ENCODE results near the gene SNRPA1. TPM values are rescaled to one million over a fixed set of nuclear protein-coding genes. Genes with fewer than 3 reads are reported as not detected.
A peak's percentile ranks its signal among the peaks of the same experiment; 100 is the strongest.
"Not testable (repeated sequence)": the region's sequence is repeated elsewhere in the genome, so short reads cannot be mapped to it uniquely, and the experiment has no call there.

SNRPA1 gene
- 100 to 1,000 TPM; 167 to 173 TPM for total RNA-seq

DNA sequence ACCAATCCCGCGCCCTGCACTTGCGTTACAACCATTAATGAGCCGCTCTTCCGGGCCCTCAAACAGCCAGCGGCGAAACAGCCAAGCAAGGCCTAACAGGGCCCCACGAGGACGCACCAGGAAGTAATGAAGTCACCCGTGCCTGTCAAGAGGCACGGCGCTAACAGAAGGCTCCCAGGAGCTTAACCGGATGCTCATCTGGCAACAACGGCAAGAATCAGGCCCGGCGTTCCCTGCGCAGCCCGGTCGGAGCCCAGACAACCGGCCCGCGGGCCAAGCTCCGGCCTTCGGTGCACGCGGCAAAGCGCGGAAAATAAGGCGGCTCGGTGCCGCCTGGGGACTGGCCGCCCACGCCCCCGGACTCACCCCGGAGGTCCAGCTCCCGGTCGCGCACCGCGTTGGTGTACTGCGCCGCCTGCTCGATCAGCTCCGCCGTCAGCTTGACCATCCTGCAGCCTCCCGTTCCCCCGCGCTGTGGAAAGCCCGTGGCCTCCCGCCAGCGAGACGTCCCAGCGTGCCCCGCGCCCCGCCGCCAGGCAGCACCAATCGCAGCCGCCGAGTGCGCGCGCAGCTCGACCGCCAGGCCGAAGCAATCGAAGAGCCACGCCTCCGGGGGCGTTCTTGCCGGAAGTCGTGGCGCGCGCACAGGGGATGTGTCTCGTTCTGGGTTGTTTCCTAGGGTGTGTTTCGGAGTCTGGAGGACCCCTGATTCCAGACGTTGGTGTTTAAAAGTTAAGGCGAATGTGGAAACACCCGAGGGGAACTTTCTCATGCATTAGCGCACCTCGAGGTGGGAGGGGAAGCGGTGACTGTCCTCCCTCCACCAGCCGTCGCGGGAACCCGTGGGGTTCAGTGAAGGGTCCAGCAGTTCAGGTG, at the start of gene SNRPA1:
SNRPA1 (minus strand) TSS at position 518 of the 876 bp plus-strand sequence; CDS start at position 448, 70 bp downstream.
- Mint-ChIP-seq H3K36me3 (peaks cover 34% of the 10 kb centered on the region), H3K9me3 (no peaks in the 10 kb centered on the region), H3K27ac (peak within 1 kb of the TSS; percentile 98), H3K4me3 (peak within 1 kb of the TSS; percentile 95), H3K27me3 (no peaks in the 10 kb centered on the region), H3K4me1 (ENCODE audit: low read depth) (peaks cover 38% of the 10 kb centered on the region)
- DNase-seq = peak; percentile 98
- CTCF ChIA-PET = interaction anchor here (0.6 to 6.2 kb wide), 8 partner anchors 19 to 360 kb away, joined by 3 to 49 read pairs (median 3); partner anchors contain the start of gene TM2D3
- POLR2A ChIA-PET = interaction anchor here (0.9 to 2.8 kb wide), 12 partner anchors 10 to 429 kb away, joined by 3 to 12 read pairs (median 5); partner anchors contain the start of genes CHSY1, TARS3 and TM2D3
- intact Hi-C loops (cut with micrococcal nuclease) = loop anchor here (1.0 kb wide), 4 partner anchors 19 to 693 kb away; partner anchors contain the start of genes ASB7, LINS1 and TM2D3

DNA sequence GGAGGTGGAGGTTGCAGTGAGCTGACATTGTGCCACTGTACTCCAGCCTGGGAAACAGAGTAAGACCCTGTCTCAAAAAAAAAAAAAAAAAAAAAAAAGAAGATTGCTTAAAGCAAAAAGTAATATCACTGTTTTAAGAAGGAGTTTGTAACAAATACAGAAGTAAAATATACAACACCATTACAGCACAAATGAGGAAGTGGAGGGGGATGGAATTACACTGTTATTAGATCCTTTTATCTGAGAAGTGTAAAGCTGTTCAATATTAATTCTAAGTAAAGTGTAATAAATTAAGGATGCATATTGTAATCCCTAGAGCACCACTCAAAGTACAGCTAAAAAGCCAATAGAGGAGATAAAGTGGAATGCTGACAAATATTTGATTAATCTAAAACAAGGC, 47.0 kb upstream of the SNRPA1 start:
- CTCF ChIA-PET = no interaction called here
- Mint-ChIP-seq H3K4me1 (ENCODE audit: low read depth) (no peaks in the 10 kb centered on the region), H3K9me3 (no peaks in the 10 kb centered on the region), H3K36me3 (peaks cover 1% of the 10 kb centered on the region), H3K4me3 (no peak overlapping the region), H3K27ac (no peak overlapping the region), H3K27me3 (peaks cover 22% of the 10 kb centered on the region)
- POLR2A ChIA-PET = no interaction called here
- no peak for DNase-seq
- intact Hi-C loops (cut with micrococcal nuclease) = no loop called here

DNA sequence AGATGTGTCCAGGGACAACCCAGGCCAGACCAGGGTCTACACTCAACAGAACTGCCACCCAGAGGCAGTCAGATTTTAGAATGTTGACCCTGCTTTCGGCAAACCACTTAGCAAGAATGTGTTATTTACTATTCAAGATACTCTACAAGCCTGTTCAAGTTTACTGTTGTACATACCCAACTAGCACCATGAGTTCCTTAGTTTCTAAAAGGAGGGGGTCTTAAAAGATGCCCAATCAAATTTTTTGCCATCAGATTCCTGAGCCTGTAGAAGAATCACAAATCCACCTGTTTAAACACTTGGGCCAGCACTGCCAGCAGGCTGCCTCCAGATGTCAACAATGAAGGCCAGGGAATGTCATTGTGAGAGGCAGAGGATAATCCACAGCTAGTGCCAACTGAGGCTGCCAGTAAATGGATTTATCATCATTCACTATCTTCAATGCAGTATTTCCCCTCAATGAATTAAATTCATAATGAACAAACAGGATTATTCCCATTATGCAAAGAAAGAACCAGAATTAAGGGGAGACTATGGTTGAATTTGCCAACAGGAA, 43.5 kb upstream of the SNRPA1 start:
- POLR2A ChIA-PET = no interaction called here
- Mint-ChIP-seq H3K9me3 (peaks cover 14% of the 10 kb centered on the region), H3K36me3 (peaks cover 6% of the 10 kb centered on the region), H3K4me3 (no peak overlapping the region), H3K27me3 (peaks cover 9% of the 10 kb centered on the region), H3K4me1 (ENCODE audit: low read depth) (peaks cover 11% of the 10 kb centered on the region), H3K27ac (no peak overlapping the region)
- CTCF ChIA-PET = no interaction called here
- DNase-seq = no peak
- intact Hi-C loops (cut with micrococcal nuclease) = no loop called here

DNA sequence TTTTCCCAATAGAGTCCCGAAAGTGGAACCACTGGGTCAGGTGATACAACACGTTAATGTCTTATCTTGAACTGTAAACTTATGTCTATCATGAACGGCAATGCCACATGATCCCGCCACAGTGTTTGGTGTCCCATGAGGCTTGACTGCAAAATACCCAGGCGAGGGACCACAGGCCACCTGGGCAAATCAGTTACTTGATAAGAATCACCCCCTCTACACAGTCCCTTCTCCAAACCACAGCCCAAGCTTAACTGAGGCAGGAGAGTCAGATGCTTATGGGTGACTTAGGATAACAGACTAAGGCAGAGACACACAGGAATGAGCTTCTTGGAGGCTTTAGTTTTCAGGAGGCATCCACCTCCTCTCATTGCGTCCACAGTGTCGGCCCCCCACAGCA, 42.9 kb upstream of the SNRPA1 start:
- peaks cover 9% of the 10 kb centered on the region for H3K36me3 Mint-ChIP-seq
- intact Hi-C loops (cut with micrococcal nuclease) = no loop called here
- no peak for DNase-seq
- H3K9me3 Mint-ChIP-seq = peaks cover 19% of the 10 kb centered on the region
- ChIA-PET POLR2A (no interaction called here), CTCF (no interaction called here)
- peaks cover 9% of the 10 kb centered on the region for H3K27me3 Mint-ChIP-seq
- H3K4me3 Mint-ChIP-seq = no peak overlapping the region
- peaks cover 12% of the 10 kb centered on the region for H3K4me1 Mint-ChIP-seq (ENCODE audit: low read depth)
- no peak overlapping the region for H3K27ac Mint-ChIP-seq

DNA sequence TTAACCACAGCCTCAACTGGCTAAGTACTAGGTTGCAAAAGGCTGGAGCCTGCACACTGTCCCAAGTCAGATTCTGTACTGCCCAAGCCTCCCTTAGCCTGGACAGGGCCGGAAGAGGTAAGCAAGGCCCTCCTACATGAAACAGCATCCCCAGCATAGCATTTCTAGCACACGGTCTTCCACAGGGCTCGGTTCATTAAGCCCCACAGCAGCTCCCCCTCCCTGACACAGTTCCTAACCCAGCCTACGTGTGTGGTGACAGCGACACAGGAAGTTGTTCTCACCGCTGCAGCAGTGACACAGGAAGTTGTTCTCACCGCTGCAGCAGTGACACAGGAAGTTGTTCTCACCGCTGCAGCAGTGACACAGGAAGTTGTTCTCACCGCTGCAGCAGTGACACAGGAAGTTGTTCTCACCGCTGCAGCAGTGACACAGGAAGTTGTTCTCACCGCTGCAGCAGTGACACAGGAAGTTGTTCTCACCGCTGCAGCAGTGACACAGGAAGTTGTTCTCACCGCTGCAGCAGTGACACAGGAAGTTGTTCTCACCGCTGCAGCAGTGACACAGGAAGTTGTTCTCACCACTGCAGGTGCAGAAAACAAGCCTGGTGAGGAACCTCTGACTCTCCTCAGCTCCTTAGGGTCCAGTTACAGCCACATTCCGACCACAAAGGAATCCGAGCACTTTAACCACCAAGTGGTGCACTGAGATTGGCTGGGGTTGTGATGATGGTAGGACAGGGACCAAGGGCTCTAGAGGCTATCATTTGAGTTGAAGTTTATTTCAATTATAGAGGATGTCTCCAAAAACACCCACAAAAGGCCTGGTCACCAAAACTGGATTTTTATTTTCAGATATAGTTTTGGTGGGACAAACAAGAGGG, 39.1 kb upstream of the SNRPA1 start:
- intact Hi-C loops (cut with micrococcal nuclease) = loop anchor here (1.0 kb wide), 1 partner anchor 318 kb away; the partner anchor contains the start of gene TM2D3
- POLR2A ChIA-PET = interaction anchor here (0.5 to 1.9 kb wide), 3 partner anchors 14 to 83 kb away, joined by 3 to 7 read pairs (median 5); partner anchors contain the start of gene SNRPA1
- CTCF ChIA-PET = interaction anchor here (0.7 to 4.4 kb wide), 2 partner anchors 14 to 437 kb away, joined by 3 to 23 read pairs; no protein-coding TSS in a partner anchor

DNA sequence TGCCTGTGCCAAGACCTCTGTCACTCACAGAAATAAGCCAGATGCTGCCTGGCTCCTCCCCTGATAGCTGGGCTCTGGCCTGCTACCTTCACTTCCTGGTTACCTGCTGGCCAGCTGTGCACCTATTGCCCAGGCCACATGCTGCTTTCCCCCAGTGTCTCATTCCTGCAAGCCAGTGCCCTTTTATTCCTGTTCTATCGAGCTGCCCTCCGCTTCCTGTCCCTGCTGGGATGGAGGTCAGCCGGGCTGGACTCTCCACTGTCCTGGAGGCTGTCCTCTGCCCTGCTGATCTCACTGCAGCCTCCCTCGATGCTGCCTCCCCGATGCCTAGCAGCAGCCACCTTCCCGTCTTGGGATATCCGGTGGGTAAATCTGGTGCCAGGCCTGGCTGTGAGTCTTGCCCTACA, 37.0 kb upstream of the SNRPA1 start:
- POLR2A ChIA-PET = no interaction called here
- no peak for DNase-seq

More for the DNA sequence above, 39.1 kb upstream of the SNRPA1 start:
- Mint-ChIP-seq H3K9me3 (peaks cover 23% of the 10 kb centered on the region), H3K4me1 (ENCODE audit: low read depth) (peaks cover 12% of the 10 kb centered on the region), H3K27ac (peak overlapping the region; percentile 83), H3K4me3 (peak overlapping the region; percentile 35)
- H3K36me3 Mint-ChIP-seq, H3K27me3 Mint-ChIP-seq: not testable (repeated sequence)
- peak; percentile 73 for DNase-seq

DNA sequence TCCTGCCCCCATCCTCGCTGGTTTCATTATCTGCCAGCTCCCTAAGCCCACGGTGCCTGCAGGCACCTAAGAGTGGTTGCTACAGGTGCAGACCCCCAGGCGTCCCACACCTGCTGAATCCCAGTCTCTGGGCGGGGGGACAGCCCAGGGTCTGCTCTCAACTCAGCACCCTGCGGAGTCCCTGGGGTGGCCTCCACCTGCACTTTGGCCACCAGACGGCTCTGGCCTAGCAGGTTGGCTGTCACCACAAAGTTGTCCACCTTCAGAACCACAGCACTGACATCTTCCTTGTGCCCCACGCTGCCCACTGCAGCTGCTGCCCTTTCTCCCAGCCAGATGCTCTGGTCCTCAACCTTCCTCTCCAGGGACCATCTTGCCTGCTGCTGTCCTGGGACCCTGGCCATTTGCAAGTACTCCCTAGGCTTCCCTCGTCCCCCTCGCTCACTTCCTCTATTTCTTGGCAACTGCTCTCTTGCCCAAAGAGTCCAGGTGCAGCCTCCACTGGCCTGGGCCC, 34.9 kb upstream of the SNRPA1 start:
- no peak for DNase-seq
- H3K27ac Mint-ChIP-seq = no peak overlapping the region
- H3K4me1 Mint-ChIP-seq (ENCODE audit: low read depth) = peaks cover 10% of the 10 kb centered on the region
- CTCF ChIA-PET = no interaction called here
- intact Hi-C loops (cut with micrococcal nuclease) = no loop called here
- no peak overlapping the region for H3K4me3 Mint-ChIP-seq
- POLR2A ChIA-PET = no interaction called here
- peaks cover 7% of the 10 kb centered on the region for H3K27me3 Mint-ChIP-seq
- H3K36me3 Mint-ChIP-seq = peaks cover 5% of the 10 kb centered on the region
- peaks cover 17% of the 10 kb centered on the region for H3K9me3 Mint-ChIP-seq

More for the DNA sequence above, 37.0 kb upstream of the SNRPA1 start:
- Mint-ChIP-seq H3K9me3 (peaks cover 23% of the 10 kb centered on the region), H3K4me1 (ENCODE audit: low read depth) (peaks cover 12% of the 10 kb centered on the region), H3K27me3 (no peaks in the 10 kb centered on the region), H3K4me3 (no peak overlapping the region), H3K27ac (no peak overlapping the region), H3K36me3 (peaks cover 8% of the 10 kb centered on the region)
- intact Hi-C loops (cut with micrococcal nuclease) = no loop called here
- CTCF ChIA-PET = interaction anchor here (1.1 to 4.4 kb wide), 3 partner anchors 12 to 170 kb away, joined by 3 to 23 read pairs (median 3); no protein-coding TSS in a partner anchor

DNA sequence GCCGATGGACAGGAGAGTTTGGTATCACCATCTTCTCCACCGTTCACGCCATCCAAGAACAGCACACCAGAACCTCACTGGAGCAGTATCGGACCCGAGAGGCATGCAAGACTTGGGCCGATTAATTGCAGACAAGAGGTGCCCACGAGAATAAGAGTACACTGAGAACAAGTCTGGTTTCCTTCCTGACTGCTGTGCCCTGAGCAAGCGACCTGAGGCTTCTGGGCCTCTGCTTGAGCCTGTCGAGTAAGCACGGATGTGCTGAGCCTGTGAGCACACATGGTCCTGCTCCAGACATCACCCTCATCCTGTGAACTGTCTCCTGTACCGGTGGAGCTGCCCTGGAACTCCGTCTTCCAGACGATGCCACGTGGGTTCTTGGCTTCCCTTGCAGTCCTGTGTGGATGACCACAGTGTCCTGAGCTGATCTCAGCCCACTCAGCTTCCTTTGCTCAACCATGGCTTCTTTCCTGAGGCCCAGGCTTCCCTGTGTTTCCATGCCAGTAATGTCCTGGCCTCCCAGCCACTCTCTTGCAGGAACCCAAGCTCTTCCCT, 34.3 kb upstream of the SNRPA1 start:
- ChIA-PET CTCF (no interaction called here), POLR2A (no interaction called here)
- Mint-ChIP-seq H3K4me3 (no peak overlapping the region), H3K27ac (no peak overlapping the region), H3K36me3 (peaks cover 3% of the 10 kb centered on the region), H3K9me3 (peaks cover 12% of the 10 kb centered on the region), H3K4me1 (ENCODE audit: low read depth) (peaks cover 5% of the 10 kb centered on the region), H3K27me3 (peaks cover 7% of the 10 kb centered on the region)
- no peak for DNase-seq
- intact Hi-C loops (cut with micrococcal nuclease) = no loop called here

DNA sequence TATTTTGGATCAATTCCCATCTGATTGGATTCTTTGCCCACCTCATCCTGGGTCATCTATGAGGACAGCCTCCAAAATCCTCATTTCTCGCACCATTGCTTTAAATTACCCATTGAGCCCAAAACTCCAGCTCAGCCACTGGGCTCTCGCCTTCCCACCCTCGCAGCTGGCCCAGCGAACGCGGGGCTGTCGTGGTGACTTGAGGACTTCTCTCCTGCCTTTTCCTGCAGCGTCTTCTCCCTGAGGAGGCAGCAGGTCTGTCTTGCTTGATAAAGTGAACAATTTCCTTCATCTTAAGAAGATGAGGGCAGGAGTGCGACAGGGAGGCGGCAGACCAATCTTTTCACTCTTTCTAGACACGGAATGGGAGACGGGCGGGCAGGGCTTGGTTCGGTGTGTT, 33.0 kb upstream of the SNRPA1 start:
- H3K27me3 Mint-ChIP-seq = peaks cover 7% of the 10 kb centered on the region
- intact Hi-C loops (cut with micrococcal nuclease) = no loop called here
- peaks cover 4% of the 10 kb centered on the region for H3K9me3 Mint-ChIP-seq
- no peaks in the 10 kb centered on the region for H3K4me1 Mint-ChIP-seq (ENCODE audit: low read depth)
- POLR2A ChIA-PET = no interaction called here
- H3K36me3 Mint-ChIP-seq = no peaks in the 10 kb centered on the region
- CTCF ChIA-PET = no interaction called here
- no peak overlapping the region for H3K4me3 Mint-ChIP-seq
- no peak for DNase-seq
- no peak overlapping the region for H3K27ac Mint-ChIP-seq

DNA sequence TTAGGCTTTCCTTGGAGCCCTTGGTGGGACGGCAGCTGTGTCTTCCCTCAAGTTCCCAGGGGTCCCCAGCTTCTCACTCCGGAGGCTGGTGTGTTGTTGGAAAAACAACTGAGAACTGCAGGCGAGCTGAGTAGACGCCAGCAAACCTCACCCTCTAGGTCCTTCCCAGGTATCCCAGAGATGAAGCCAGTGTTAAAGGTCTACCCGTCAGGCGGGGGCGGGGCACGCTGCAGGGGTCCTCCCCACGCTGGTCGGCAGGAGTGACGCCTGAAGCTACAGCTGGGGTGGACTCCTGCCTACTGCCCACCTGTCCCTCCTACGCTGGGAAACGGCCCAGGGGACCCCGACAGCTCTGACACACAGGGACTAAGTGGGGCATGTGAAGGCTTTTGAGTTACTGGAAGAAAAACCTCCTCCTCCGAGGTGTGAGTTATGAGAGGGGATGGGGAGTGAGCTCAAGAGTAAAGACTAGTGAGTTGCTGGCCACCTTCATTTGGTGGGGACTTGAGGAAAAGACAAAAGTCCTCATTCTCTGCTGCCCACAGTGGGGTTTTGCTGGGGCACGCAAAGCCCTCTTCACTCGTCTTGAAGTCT, 32.2 kb upstream of the SNRPA1 start:
- Mint-ChIP-seq H3K27me3 (peaks cover 7% of the 10 kb centered on the region), H3K36me3 (no peaks in the 10 kb centered on the region), H3K4me1 (ENCODE audit: low read depth) (no peaks in the 10 kb centered on the region), H3K4me3 (no peak overlapping the region), H3K9me3 (no peaks in the 10 kb centered on the region), H3K27ac (no peak overlapping the region)
- intact Hi-C loops (cut with micrococcal nuclease) = no loop called here
- ChIA-PET CTCF (interaction anchor here (0.8 kb wide), 1 partner anchor 320 kb away, joined by 3 read pairs; no protein-coding TSS in a partner anchor), POLR2A (no interaction called here)
- DNase-seq = no peak
